NCI-H446 treated with DMSO at 0.1 percent for 48 hours (cell line): ENCODE data around the gene DSC1.

Experiments
- DNase-seq: peaks from one replicate; lab custom pipeline; 2025; lab: John Stamatoyannopoulos, UW

Gene DSC1

GRCh38 chr18:31104444-31104843 lies 58.2 kb downstream of the DSC1 start:
- DNase-seq, result no peak

DNA sequence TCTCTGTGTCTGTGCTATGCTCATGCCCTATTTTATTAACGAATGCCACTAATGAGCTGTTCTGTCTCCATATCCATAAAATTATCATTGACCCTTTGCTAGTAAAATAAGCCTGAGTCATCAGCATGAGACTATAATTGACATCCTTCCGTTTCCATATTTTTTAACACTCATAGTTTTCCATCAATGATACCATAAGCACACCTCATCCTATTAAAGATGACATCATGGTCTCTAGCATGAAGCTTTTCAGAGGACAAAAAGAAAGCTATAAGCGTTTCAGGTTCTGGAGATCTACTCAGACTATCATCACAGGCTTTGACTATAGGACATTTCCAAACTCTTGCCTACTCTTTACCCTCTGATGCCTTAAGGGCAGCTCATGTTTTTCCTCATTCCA lies 59.2 kb downstream of the DSC1 start:
- DNase-seq, result no peak

DNA sequence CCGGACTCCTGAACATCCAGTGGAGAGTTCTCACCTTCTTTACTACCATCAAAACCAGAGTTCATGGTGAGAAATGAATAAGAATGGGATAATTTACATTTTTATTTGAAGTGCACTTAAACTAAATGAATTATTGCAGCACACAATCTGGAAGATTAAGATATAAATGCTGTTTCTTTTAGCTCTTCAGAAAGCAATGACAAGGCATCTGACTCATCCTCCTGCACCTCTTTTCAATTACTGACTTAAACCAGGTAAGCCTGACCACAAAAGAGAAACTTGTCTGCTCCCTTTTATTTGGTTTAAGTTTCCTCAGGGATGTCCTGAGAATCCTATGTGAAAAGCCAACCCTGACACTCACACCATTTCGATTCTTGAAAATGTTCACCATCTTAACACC lies 59.7 kb downstream of the DSC1 start:
- no peak for DNase-seq

- no peak for DNase-seq
Observed at GRCh38 chr18:31102025-31102684, 60.5 kb downstream of the DSC1 start, which contains the start of gene DSC2. Gene DSC2 (minus strand): TSS chr18:31102421. CDS start chr18:31101971, 450 bp downstream.

DNA sequence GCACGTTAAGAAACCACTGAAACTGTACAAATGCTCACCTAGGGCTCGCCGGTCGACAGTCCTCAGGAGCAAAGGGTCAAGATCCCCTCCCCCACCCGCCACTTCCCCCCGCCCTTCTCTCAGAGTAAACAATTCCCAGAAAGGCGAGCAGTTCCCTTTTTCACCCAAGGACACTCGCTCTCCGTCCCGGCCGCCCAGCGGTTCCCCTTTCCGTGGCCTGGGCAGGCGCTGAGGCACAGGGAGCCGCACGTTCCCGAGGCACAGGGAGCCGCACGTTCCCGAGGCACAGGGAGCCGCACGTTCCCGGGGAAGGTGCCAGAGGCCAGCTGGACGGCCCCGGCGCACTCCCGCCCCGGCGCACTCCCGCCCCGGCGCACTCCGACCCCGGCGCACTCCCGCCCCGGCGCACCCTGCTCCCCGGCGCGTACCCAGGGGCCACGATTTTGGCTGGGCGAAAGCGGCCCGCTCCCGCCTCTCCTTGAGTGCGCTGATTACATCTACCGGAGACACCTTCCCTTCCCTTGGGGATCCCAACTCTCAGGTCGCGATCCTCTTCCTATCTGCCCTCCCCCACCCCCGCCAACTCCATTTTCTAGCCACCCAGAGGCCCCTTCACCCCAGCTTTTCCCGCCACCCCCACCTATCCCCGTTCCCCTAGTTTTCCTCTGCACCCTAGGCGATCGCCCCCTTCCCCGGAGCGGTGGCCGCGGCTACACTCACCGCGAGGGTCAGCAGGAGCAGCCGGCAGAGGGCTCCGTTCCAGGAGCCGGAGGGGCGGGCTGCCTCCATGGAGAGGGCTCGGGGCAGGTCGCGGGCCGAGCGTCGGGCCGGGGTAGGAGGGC lies 61.3 kb downstream of the DSC1 start:
- DNase-seq, result no peak

DNA sequence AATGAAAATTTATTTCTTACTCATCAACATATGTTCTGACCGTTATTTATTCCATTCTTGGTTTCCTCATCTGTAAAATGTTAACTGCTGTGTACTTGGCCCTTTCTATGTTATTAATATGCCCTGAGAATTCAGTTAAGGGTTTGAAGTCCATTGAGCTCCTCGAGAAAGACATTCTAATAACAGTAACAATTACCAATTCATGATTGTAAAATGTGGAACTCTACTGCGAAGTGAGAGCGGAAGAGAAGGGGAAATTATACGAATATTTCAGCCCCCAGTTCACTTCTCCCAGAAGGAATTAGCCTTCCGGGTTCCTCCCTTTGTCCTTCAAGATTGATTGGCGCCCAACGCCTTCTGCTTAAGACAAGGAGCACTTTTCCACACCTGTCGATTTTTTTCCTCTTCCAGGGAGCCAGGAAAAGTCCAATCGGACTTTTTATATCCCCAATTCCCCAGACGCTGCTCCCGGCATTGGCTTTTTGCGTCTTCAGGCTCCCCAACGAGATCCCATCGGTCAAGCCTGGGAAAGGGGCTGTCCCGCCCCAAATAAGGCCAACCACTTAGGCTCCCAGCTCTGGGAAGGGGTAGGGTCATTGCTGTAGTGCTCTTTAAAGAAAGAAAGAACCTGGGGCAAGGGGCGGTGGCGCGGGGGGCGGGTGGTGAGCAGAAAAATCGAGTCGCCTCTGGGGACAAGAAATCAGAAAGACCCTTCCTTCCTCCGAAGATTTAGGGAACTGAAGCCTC lies 62.0 kb downstream of the DSC1 start:
- DNase-seq, result no peak

- no peak for DNase-seq
Observed at GRCh38 chr18:31099450-31100230, 63.0 kb downstream of the DSC1 start.

DNA sequence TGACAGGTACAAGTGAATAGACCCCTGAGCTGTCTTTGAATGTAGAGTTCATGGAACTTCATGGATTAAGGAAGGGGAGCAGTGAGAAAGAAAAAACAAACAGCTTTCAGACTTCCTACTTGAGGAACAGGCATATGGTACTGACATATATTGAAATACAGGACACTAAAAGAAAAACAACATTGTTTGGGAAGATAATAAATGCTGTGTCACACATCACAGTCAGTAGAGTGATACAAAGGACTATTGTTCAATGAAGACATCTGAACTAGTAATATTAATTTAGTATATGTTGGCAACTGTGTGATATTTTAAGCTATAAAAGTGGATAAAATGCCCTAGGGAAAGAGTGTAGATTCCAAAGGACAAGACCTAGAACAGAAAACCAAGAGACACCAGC lies 63.8 kb downstream of the DSC1 start:
- DNase-seq, result no peak

- DNase-seq, result no peak
Observed at GRCh38 chr18:31097666-31098065, 65.0 kb downstream of the DSC1 start.

- DNase-seq, result no peak
Observed at GRCh38 chr18:31093880-31094279, 68.8 kb downstream of the DSC1 start.

DNA sequence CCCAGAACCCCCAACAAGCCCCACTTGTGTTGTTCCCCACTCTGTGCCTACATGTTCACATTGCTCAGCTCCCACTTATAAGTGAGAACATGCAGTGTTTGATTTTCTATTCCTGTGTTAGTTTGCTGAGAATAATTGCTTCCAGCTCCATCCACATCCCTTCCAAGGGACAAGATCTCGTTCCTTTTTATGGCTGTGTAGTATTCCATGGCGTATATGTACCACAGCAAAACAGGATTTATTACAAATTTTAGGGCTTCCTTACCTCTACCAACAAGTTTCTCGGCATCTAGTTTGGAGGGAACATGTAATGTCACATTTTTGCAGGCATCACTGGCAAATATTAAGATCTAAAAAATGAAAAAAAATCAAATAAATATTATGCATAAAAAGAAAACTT lies 69.4 kb downstream of the DSC1 start:
- no peak for DNase-seq

DNA sequence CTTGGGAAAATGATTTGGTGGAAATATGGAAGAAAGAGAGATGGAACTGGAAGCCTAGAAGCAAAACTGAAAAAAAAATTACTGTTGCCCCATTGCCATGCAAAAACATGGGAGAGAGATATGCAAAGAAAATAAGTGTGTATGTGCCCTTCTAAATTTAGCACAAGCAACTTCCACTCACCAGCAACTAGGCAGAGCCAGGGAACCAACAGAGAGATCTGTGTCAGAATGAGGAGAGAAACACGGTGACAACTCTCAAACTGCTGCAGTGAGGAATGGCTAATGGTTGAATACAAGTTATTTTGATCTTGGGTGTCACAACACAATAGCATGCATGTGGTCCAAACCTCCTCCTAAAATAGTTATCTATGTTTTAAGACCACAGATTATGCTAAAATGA lies 71.3 kb downstream of the DSC1 start:
- DNase-seq, result no peak

GRCh38 chr18:31088532-31088931 lies 74.1 kb downstream of the DSC1 start:
- no peak for DNase-seq

DNA sequence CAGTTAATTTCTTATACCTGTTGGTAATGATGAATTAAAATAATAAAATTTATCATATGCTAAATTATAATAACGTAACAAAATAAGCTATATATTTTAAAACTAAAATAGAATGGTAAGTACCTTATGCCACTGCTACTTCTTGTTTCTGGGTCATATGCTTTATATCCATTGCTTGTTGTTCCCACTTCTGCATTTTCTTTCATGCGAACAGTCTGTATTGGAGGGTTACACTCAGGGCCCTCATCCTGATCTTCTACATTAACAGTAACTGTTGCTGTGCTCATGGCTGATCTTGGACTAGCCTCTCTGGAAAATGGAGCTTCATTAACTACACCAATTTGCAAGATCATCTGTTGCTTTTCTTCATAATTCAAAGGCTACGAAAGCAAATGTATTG lies 82.7 kb downstream of the DSC1 start:
- DNase-seq, result no peak
